Stomach (tissue), 9 donors: Measurements from ENCODE around the gene IZUMO1. TPM values are rescaled to one million over a fixed set of nuclear protein-coding genes. Genes with fewer than 3 reads are reported as not detected.
A peak's percentile ranks its signal among the peaks of the same experiment; 100 is the strongest.
"Not testable (repeated sequence)": the region's sequence is repeated elsewhere in the genome, so short reads cannot be mapped to it uniquely, and the experiment has no call there.

Source experiments
- DNase-seq, 2 donors: peaks; one replicate each; pipeline versions ENCODE4 v3.0.0 to v3.0.0-alpha.2; 2013 to 2019
- H3K27ac ChIP-seq, 5 donors: fragments of 200-600 bp in 4 of 5; sonication (generic) in 4 of 5; one replicate each; pipeline ENCODE4 v1.5.1; 2013 to 2019; ENCODE audit warnings: mild to moderate bottlenecking in 1 of 5, moderate library complexity in 1 of 5
- H3K27me3 ChIP-seq, 3 donors: fragments of 200-600 bp; sonication (generic); one replicate each; pipeline ENCODE4 v1.5.1; 2017 to 2019; ENCODE audit warnings: mixed run types in 1 of 3
- H3K36me3 ChIP-seq, 4 donors: fragments of 200-600 bp; sonication (generic); 1 replicate in 3 of 4; 2 replicates in 1 of 4; pipeline ENCODE4 v1.5.1; 2016 to 2019
- H3K4me1 ChIP-seq, 4 donors: fragments of 200-600 bp; sonication (generic); one replicate each; pipeline ENCODE4 v1.5.1; 2016 to 2019
- H3K4me3 ChIP-seq, 4 donors: fragments of 200-600 bp; sonication (generic) in 3 of 4; one replicate each; pipeline ENCODE4 v1.5.1; 2016 to 2019; ENCODE audit warnings: mild to moderate bottlenecking in 1 of 4
- H3K9me3 ChIP-seq, 4 donors: fragments of 200-600 bp; sonication (generic); one replicate each; pipeline ENCODE4 v1.5.1; 2016 to 2019
- EP300 ChIP-seq: sonication (generic); formaldehyde crosslinking; IDR thresholded peaks from one replicate; pipeline ENCODE4 v1.6.1; 2017; ENCODE audit warnings: antibody characterized with exemption
- POLR2A ChIP-seq, 4 donors: fragments of 450-650 bp; IDR thresholded peaks; one replicate each; pipeline ENCODE4 v1.6.1; 2016; ENCODE audit warnings: antibody characterized with exemption in 4 of 4, control low read depth in 2 of 4, mild to moderate bottlenecking in 1 of 4, moderate library complexity in 1 of 4
- POLR2AphosphoS5 ChIP-seq, 3 donors: sonication (generic); formaldehyde crosslinking; IDR thresholded peaks; one replicate each; pipeline ENCODE4 v1.6.1; 2016; ENCODE audit warnings: antibody characterized with exemption in 3 of 3
- WGBS, 5 donors: extraction: QIAGEN DNeasy Blood & Tissue Kit in 3 of 5; methylation state at CpG; one replicate each; pipeline versions ENCODE4 v1.1.5 to v1.1.7; 2013 to 2018; 5-methylcytosine and 5-hydroxymethylcytosine counted together
- intact Hi-C: fragments of 100-400 bp; cut with DNase I; formaldehyde crosslinking; loops from one replicate; pipeline ENCODE4 v1.15.1; 2023; ENCODE audit warnings: low total_unique reads
- polyA plus RNA-seq, 3 donors: library from polyadenylated mRNA; stranded (reverse); fragments of 200-250 nt; gene quantifications; one replicate each; pipeline ENCODE4 v1.2.3, GENCODE V29; 2013
- total RNA-seq, 5 donors: library from RNA; depleted of rRNA; stranded (reverse); fragments of >200 nt; gene quantifications; one replicate each; pipeline versions ENCODE4 v1.1.0 to v1.2.3, GENCODE V29; 2014 to 2016
- TF ChIP-seq, protein P1 (sequence below), 7 experiments: fragments of 450-650 bp in 4 of 7; fragments of 200-600 bp in 3 of 7; sonication (generic) in 3 of 7; IDR thresholded peaks; one replicate each; pipeline ENCODE4 v1.5.1; 2016 to 2019; ENCODE audit warnings: antibody characterized with exemption in 7 of 7, control low read depth in 2 of 7, mild to moderate bottlenecking in 1 of 7
- donor health status: healthy with polysubstance abuse.
- donor health status: Bipolar disorder and iron deficiency.
- donor health status: healthy.

The IZUMO1 gene
- total and polyA plus RNA-seq, 8 donors: 0.62 to 14.3 (median 4.0) TPM; not detected in 3

DNA sequence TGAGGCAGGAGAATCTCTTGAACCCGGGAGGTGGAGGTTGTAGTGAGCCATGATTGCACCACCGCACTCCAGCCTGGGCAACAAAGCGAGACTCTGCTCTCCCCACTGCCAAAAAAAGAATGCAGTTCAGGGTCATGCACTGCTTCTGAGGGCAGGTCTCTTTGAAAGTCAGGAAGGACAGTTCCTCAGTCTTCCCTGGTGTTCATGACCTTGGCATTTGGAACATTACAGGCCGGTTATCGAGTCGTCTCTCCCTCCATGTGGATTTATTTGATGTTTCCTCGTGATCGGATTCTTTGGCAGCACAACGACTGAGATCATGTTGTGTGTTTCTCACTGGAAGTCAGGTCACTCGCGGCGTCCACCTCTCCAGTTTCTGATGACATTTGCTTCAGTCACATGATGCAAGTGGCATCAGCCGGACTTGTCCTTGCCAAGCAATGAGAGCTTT, 25.8 kb upstream of the IZUMO1 start:
- Histone ChIP-seq H3K4me3 (no peak overlapping the region), H3K9me3 (no peaks in the 10 kb centered on the region), H3K36me3 (no peaks in the 10 kb centered on the region), H3K27ac (peak overlapping the region; percentile 67 to 88 (median 77)), H3K27me3 (peaks cover 0 to 9% (median 0%) of the 10 kb centered on the region in 3 donors), H3K4me1 (peaks cover 8 to 31% (median 19%) of the 10 kb centered on the region in 4 donors)
- intact Hi-C loops: no loop called here
- DNase-seq: peak; percentile 65 to 89
- TF ChIP-seq, protein P1, sequence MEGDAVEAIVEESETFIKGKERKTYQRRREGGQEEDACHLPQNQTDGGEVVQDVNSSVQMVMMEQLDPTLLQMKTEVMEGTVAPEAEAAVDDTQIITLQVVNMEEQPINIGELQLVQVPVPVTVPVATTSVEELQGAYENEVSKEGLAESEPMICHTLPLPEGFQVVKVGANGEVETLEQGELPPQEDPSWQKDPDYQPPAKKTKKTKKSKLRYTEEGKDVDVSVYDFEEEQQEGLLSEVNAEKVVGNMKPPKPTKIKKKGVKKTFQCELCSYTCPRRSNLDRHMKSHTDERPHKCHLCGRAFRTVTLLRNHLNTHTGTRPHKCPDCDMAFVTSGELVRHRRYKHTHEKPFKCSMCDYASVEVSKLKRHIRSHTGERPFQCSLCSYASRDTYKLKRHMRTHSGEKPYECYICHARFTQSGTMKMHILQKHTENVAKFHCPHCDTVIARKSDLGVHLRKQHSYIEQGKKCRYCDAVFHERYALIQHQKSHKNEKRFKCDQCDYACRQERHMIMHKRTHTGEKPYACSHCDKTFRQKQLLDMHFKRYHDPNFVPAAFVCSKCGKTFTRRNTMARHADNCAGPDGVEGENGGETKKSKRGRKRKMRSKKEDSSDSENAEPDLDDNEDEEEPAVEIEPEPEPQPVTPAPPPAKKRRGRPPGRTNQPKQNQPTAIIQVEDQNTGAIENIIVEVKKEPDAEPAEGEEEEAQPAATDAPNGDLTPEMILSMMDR (IDR thresholded peaks at IDR 0.05): no peak
- no peak for TF ChIP-seq POLR2A (IDR thresholded peaks at IDR 0.05)
- no peak for TF ChIP-seq EP300
- peak in 1 of 3 donors; percentile 72 for TF ChIP-seq POLR2AphosphoS5 (IDR thresholded peaks at IDR 0.05)
- WGBS, 5 donors: 27 to 44% (median 39%) methylated on average over 13 of the region's 13 CpGs

DNA sequence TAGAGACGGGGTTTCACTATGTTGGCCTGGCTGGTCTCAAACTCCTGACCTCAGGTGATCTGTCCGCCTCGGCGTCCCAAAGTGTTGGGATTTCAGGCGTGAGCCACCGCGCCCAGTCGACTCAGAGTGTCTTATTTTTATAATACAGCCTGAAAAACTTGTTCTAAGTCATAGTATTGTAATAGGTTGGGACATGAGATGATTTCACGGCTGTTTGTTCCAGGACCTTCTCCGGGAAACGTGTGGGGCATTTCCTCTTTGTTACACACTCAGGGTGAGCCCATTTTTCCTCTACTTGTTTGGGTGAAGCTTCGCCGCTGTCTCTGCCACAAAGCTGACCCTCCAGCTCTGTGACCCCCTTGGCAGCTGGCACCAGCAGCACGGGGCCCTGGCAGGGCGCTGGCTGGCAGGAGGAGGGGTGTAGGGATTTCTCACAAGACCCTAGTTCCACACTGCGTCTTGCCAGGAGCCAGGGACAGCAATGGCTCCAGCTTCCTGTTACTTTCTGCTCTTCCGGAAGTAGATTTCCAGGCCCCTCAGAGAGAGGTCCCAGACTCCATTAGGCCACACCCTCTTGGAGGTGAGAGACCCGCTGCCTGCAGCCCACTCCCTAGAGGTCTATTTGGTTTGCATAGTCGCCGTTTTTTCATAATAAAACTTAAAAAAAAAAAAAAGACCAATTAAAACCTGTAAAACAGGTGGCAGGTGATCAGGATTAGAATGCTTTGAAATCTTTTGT, 24.2 kb upstream of the IZUMO1 start:
- Histone ChIP-seq H3K36me3 (no peaks in the 10 kb centered on the region), H3K27me3 (peaks cover 0 to 9% (median 0%) of the 10 kb centered on the region in 3 donors), H3K4me1 (peaks cover 8 to 29% (median 18%) of the 10 kb centered on the region in 4 donors), H3K27ac (peak overlapping the region; percentile 67 to 88 (median 86)), H3K4me3 (no peak overlapping the region), H3K9me3 (no peaks in the 10 kb centered on the region)
- intact Hi-C loops: no loop called here
- no peak for DNase-seq
- TF ChIP-seq POLR2AphosphoS5 (IDR thresholded peaks at IDR 0.05) (no peak), EP300 (no peak), POLR2A (IDR thresholded peaks at IDR 0.05) (no peak)
- TF ChIP-seq, protein P1 (IDR thresholded peaks at IDR 0.05): no peak
- WGBS, 5 donors: 64 to 75% (median 66%) methylated on average over 20 of the region's 20 CpGs

DNA sequence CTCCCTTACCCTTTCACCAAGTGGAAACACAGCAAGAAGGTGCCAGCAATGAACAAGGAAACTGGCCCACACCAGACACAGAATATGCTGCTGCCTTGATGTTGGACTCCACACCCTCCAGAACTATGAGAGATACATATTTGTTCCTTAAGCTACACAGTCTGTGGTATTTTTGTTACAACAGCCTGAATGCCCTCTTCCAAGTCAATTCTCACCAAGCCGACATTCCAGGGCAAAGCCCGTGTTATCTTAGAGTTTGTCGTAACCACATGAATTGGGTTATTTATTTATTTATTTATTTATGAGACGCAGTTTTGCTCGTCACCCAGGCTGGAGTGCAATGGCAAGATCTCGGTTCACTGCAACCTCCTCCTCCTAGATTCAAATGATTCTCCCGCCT, 23.6 kb upstream of the IZUMO1 start:
- H3K36me3 ChIP-seq: no peaks in the 10 kb centered on the region
- H3K27ac ChIP-seq: peak overlapping the region; percentile 67 to 88 (median 86)
- no peak for TF ChIP-seq EP300
- TF ChIP-seq, protein P1 (IDR thresholded peaks at IDR 0.05): no peak
- no peak for TF ChIP-seq POLR2A (IDR thresholded peaks at IDR 0.05)
- TF ChIP-seq POLR2AphosphoS5 (IDR thresholded peaks at IDR 0.05): no peak
- H3K27me3 ChIP-seq: peaks cover 0 to 9% (median 0%) of the 10 kb centered on the region in 3 donors
- WGBS, 5 donors: 61 to 79% (median 68%) methylated on average over 7 of the region's 7 CpGs
- intact Hi-C loops: no loop called here
- peaks cover 2 to 35% (median 21%) of the 10 kb centered on the region in 4 donors for H3K4me1 ChIP-seq
- no peak overlapping the region for H3K4me3 ChIP-seq
- no peaks in the 10 kb centered on the region for H3K9me3 ChIP-seq
- no peak for DNase-seq

- intact Hi-C loops: no loop called here
- peak in 1 of 2 donors; percentile 54 for DNase-seq
- Histone ChIP-seq H3K27me3 (peaks cover 0 to 9% (median 0%) of the 10 kb centered on the region in 3 donors), H3K9me3 (no peaks in the 10 kb centered on the region), H3K4me3 (no peak overlapping the region), H3K36me3 (no peaks in the 10 kb centered on the region), H3K27ac (peak overlapping the region; percentile 67 to 88 (median 86)), H3K4me1 (peaks cover 0 to 35% (median 20%) of the 10 kb centered on the region in 4 donors)
- no peak for TF ChIP-seq POLR2A (IDR thresholded peaks at IDR 0.05)
- TF ChIP-seq, protein P1 (IDR thresholded peaks at IDR 0.05): no peak
- TF ChIP-seq POLR2AphosphoS5 (IDR thresholded peaks at IDR 0.05): no peak
- TF ChIP-seq EP300: no peak
- 26 to 67% (median 41%) methylated on average over 11 of the region's 11 CpGs for WGBS, 5 donors
Measured at GRCh38 chr19:48768994-48769713, 22.4 kb upstream of the IZUMO1 start.

DNA sequence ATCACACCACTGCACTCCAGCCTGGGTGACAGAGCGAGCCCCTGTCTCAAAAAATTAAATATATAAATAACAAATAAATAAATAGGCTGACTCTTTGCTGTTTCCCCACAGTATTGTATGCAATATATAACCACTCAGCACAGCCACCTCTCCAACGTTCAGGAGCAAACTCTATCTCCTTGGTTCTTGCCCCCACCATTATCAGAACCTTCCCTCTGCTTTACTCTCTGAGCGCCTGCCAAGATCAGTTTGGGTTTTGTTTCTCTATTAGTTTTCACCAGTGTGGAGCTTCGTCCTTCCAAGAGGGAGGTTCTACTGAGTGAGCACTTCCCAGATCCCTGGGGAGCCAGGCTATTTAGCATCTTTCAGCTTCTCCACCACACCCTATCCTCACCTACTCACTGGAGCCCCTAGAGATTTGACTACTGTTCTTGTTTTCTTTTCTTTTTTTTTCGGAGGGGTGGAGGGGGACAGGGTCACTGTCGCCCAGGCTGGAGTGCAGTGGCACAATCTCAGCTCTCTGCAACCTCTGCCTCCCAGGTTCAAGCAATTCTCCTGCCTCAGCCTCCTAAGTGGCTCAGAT, 21.6 kb upstream of the IZUMO1 start:
- H3K4me3 ChIP-seq, H3K9me3 ChIP-seq, intact Hi-C loops, DNase-seq, H3K36me3 ChIP-seq, H3K27me3 ChIP-seq: not testable (repeated sequence)
- 29 to 39% (median 34%) methylated on average over 6 of the region's 6 CpGs for whole genome bisulfite sequencing, 5 donors
- Histone ChIP-seq H3K27ac (peak overlapping the region in 4 of 5 donors; percentile 58 to 88 (median 79)), H3K4me1 (peaks cover 0 to 30% (median 17%) of the 10 kb centered on the region in 4 donors)

DNA sequence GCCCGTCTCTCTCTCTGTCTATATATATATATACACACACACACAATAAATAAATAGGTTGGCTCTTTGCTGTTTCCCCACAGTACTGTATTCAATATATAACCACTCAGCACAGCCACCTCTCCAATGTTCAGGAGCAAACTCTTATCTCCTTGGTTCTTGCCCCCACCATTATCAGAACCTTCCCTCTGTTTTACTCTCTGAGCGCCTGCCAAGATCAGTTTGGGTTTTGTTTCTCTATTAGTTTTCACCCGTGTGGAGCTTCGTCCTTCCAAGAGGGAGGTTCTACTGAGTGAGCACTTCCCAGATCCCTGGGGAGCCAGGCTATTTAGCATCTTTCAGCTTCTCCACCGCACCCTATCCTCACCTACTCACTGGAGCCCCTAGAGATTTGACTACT, 19.1 kb upstream of the IZUMO1 start:
- DNase-seq: peak in 1 of 2 donors; percentile 54
- H3K4me3 ChIP-seq, H3K36me3 ChIP-seq, intact Hi-C loops, H3K9me3 ChIP-seq: not testable (repeated sequence)
- WGBS, 5 donors: 12 to 28% (median 21%) methylated on average over 4 to 5 of the region's 5 CpGs
- peaks cover 0 to 13% (median 0%) of the 10 kb centered on the region in 3 donors for H3K27me3 ChIP-seq
- peaks cover 0 to 18% (median 11%) of the 10 kb centered on the region in 4 donors for H3K4me1 ChIP-seq
- peak overlapping the region in 3 of 5 donors; percentile 32 to 51 (median 49) for H3K27ac ChIP-seq
